ENCODE data around the gene AGBL5.

GRCh38 chr2:27102329-27102728 lies 50.9 kb downstream of the AGBL5 start:
- TF ChIP-seq CTCF (IDR thresholded peaks at IDR 0.05) (no peak), POLR2A (IDR thresholded peaks at IDR 0.05) (no peak), POLR2AphosphoS5 (IDR thresholded peaks at IDR 0.05) (no peak), EP300 (IDR thresholded peaks at IDR 0.05) (no peak)

Measured in stomach (tissue), 4 donors.